ENCODE results near the gene WDR75. TPM values are rescaled to one million over a fixed set of nuclear protein-coding genes. Genes with fewer than 3 reads are reported as not detected.

Gene WDR75
- total RNA-seq, 8 experiments from 2014 or later: 45.1 to 73.9 (median 55.4) TPM

- WGBS, 10 experiments: 39 to 94% (median 79%) methylated on average over 1 to 2 of the region's 2 CpGs
- in situ Hi-C loops (cut with MboI; ENCODE audit: low pct_unique_long_range_greater_than_20kb in 2 of 9, low sequenced_read_pairs in 9 of 9, unreplicated experiment in 9 of 9): no loop called here
- no peak for ATAC-seq (replicated peaks in 6 of 8)
- H3K4me1 ChIP-seq (replicated peaks in 1 of 2): no peaks in the 10 kb centered on the region
- H3K4me3 ChIP-seq: no peak overlapping the region
- H3K27ac ChIP-seq: no peak overlapping the region
Observed at GRCh38 chr2:189511210-189511959, 70.1 kb downstream of the WDR75 start.

- H3K4me3 ChIP-seq: no peak overlapping the region
- no peaks in the 10 kb centered on the region for H3K4me1 ChIP-seq (replicated peaks in 1 of 2)
- in situ Hi-C loops (cut with MboI; ENCODE audit: low pct_unique_long_range_greater_than_20kb in 2 of 9, low sequenced_read_pairs in 9 of 9, unreplicated experiment in 9 of 9): no loop called here
- no peak for ATAC-seq (replicated peaks in 6 of 8)
- H3K27ac ChIP-seq: no peak overlapping the region
Observed at GRCh38 chr2:189511960-189512319, 70.7 kb downstream of the WDR75 start.

- in situ Hi-C loops (cut with MboI; ENCODE audit: low pct_unique_long_range_greater_than_20kb in 2 of 9, low sequenced_read_pairs in 9 of 9, unreplicated experiment in 9 of 9): no loop called here
- no peak for ATAC-seq (replicated peaks in 6 of 8)
- Histone ChIP-seq H3K4me1 (replicated peaks in 1 of 2) (no peaks in the 10 kb centered on the region), H3K4me3 (no peak overlapping the region), H3K27ac (no peak overlapping the region)
- WGBS, 10 experiments: 6 to 100% (median 43%) methylated on average over 1 to 3 of the region's 3 CpGs; no CpG with 5 or more reads in 2 of the 10 experiments
Observed at GRCh38 chr2:189512879-189513278, 71.6 kb downstream of the WDR75 start.

- Histone ChIP-seq H3K27ac (no peak overlapping the region), H3K4me1 (replicated peaks in 1 of 2) (no peaks in the 10 kb centered on the region), H3K4me3 (no peak overlapping the region)
- no peak for ATAC-seq (replicated peaks in 6 of 8)
- WGBS, 10 experiments: 85 to 100% (median 100%) methylated on average over 1 to 3 of the region's 3 CpGs
- in situ Hi-C loops (cut with MboI; ENCODE audit: low pct_unique_long_range_greater_than_20kb in 2 of 9, low sequenced_read_pairs in 9 of 9, unreplicated experiment in 9 of 9): no loop called here
Observed at GRCh38 chr2:189514104-189514503, 72.8 kb downstream of the WDR75 start.

GRCh38 chr2:189515264-189515663 is 74.0 kb downstream of the WDR75 start:
- Histone ChIP-seq H3K4me3 (no peak overlapping the region), H3K4me1 (replicated peaks in 1 of 2) (no peaks in the 10 kb centered on the region), H3K27ac (no peak overlapping the region)
- in situ Hi-C loops (cut with MboI; ENCODE audit: low pct_unique_long_range_greater_than_20kb in 2 of 9, low sequenced_read_pairs in 9 of 9, unreplicated experiment in 9 of 9): no loop called here
- peak in 1 of 8 experiments; percentile 51 for ATAC-seq (replicated peaks in 6 of 8)
- 0 to 100% (median 90%) methylated on average over 1 of the region's 1 CpG; no CpG with 5 or more reads in 2 of the 10 experiments for WGBS, 10 experiments

GRCh38 chr2:189516546-189516945 is 75.3 kb downstream of the WDR75 start:
- H3K4me1 ChIP-seq (replicated peaks in 1 of 2): no peaks in the 10 kb centered on the region
- in situ Hi-C loops (cut with MboI; ENCODE audit: low pct_unique_long_range_greater_than_20kb in 2 of 9, low sequenced_read_pairs in 9 of 9, unreplicated experiment in 9 of 9): no loop called here
- no peak overlapping the region for H3K4me3 ChIP-seq
- 53 to 96% (median 75%) methylated on average over 1 to 3 of the region's 3 CpGs; no CpG with 5 or more reads in 1 of the 10 experiments for WGBS, 10 experiments
- H3K27ac ChIP-seq: no peak overlapping the region
- no peak for ATAC-seq (replicated peaks in 6 of 8)

GRCh38 chr2:189517847-189518535 is 76.7 kb downstream of the WDR75 start:
- WGBS, 10 experiments: 66 to 95% (median 80%) methylated on average over 1 to 6 of the region's 6 CpGs; no CpG with 5 or more reads in 1 of the 10 experiments
- no peak for ATAC-seq (replicated peaks in 6 of 8)
- no peak overlapping the region for H3K27ac ChIP-seq
- no peaks in the 10 kb centered on the region for H3K4me1 ChIP-seq (replicated peaks in 1 of 2)
- in situ Hi-C loops (cut with MboI; ENCODE audit: low pct_unique_long_range_greater_than_20kb in 2 of 9, low sequenced_read_pairs in 9 of 9, unreplicated experiment in 9 of 9): no loop called here
- H3K4me3 ChIP-seq: no peak overlapping the region

GRCh38 chr2:189519631-189520387 is 78.5 kb downstream of the WDR75 start:
- in situ Hi-C loops (cut with MboI; ENCODE audit: low pct_unique_long_range_greater_than_20kb in 2 of 9, low sequenced_read_pairs in 9 of 9, unreplicated experiment in 9 of 9): no loop called here
- Histone ChIP-seq H3K27ac (no peak overlapping the region), H3K4me1 (replicated peaks in 1 of 2) (no peaks in the 10 kb centered on the region), H3K4me3 (no peak overlapping the region)
- WGBS, 10 experiments: 35 to 93% (median 84%) methylated on average over 1 to 6 of the region's 6 CpGs; no CpG with 5 or more reads in 1 of the 10 experiments
- peak in 2 of 8 experiments; percentile 31 to 48 for ATAC-seq (replicated peaks in 6 of 8)

GRCh38 chr2:189521699-189522434 is 80.6 kb downstream of the WDR75 start:
- ATAC-seq (replicated peaks in 6 of 8): no peak

GRCh38 chr2:189522435-189523151 is 81.3 kb downstream of the WDR75 start:
- Histone ChIP-seq H3K27ac (no peak overlapping the region), H3K4me3 (no peak overlapping the region), H3K4me1 (replicated peaks in 1 of 2) (no peaks in the 10 kb centered on the region)
- 25 to 100% (median 64%) methylated on average over 1 to 5 of the region's 5 CpGs for WGBS, 10 experiments
- peak in 5 of 8 experiments; percentile 27 to 96 (median 49) for ATAC-seq (replicated peaks in 6 of 8)
- in situ Hi-C loops (cut with MboI; ENCODE audit: low pct_unique_long_range_greater_than_20kb in 2 of 9, low sequenced_read_pairs in 9 of 9, unreplicated experiment in 9 of 9): no loop called here

More at GRCh38 chr2:189521699-189522434, 80.6 kb downstream of the WDR75 start:
- in situ Hi-C loops (cut with MboI; ENCODE audit: low pct_unique_long_range_greater_than_20kb in 2 of 9, low sequenced_read_pairs in 9 of 9, unreplicated experiment in 9 of 9): no loop called here
- 72 to 100% (median 94%) methylated on average over 1 to 2 of the region's 2 CpGs; no CpG with 5 or more reads in 4 of the 10 experiments for WGBS, 10 experiments
- H3K4me3 ChIP-seq: no peak overlapping the region
- no peaks in the 10 kb centered on the region for H3K4me1 ChIP-seq (replicated peaks in 1 of 2)
- no peak overlapping the region for H3K27ac ChIP-seq

- WGBS, 10 experiments: 50 to 92% (median 76%) methylated on average over 2 to 4 of the region's 4 CpGs; no CpG with 5 or more reads in 1 of the 10 experiments
- no peak overlapping the region for H3K4me3 ChIP-seq
- no peak for ATAC-seq (replicated peaks in 6 of 8)
- in situ Hi-C loops (cut with MboI; ENCODE audit: low pct_unique_long_range_greater_than_20kb in 2 of 9, low sequenced_read_pairs in 9 of 9, unreplicated experiment in 9 of 9): no loop called here
- H3K27ac ChIP-seq: no peak overlapping the region
- no peaks in the 10 kb centered on the region for H3K4me1 ChIP-seq (replicated peaks in 1 of 2)
Observed at GRCh38 chr2:189524746-189525145, 83.5 kb downstream of the WDR75 start.

Data from motor neuron (in vitro differentiated cells).